GM23338 (cell line): Measurements from ENCODE around the gene NBAS.

Experiments
- CREB1 ChIP-seq: fragments of 250-450 bp; sonication (Bioruptor Pico); IDR thresholded peaks from 2 replicates; pipeline ENCODE4 v1.5.0; 2020; ENCODE audit warnings: low read depth, mild to moderate bottlenecking, moderate library complexity
- EZH2 ChIP-seq: fragments of 200-600 bp; sonication (generic); IDR thresholded peaks from one replicate; pipeline ENCODE4 v1.8.0; 2017; ENCODE audit warnings: antibody characterized with exemption, mild to moderate bottlenecking, low read depth; ENCODE audit not compliant: unreplicated experiment
- NANOG ChIP-seq: IDR thresholded peaks from 2 replicates; pipeline ENCODE4 v1.6.1; 2016; ENCODE audit warnings: antibody characterized with exemption, borderline replicate concordance
- POLR2AphosphoS5 ChIP-seq: IDR thresholded peaks from 2 replicates; pipeline ENCODE4 v1.6.1; 2016; ENCODE audit warnings: antibody characterized with exemption, low read depth
- STAT1 ChIP-seq: IDR thresholded peaks from one replicate; pipeline ENCODE4 v1.6.1; 2016; ENCODE audit warnings: antibody characterized with exemption; ENCODE audit not compliant: unreplicated experiment
- ZNF331 ChIP-seq: fragments of 250-450 bp; sonication (Bioruptor Pico); IDR thresholded peaks from 2 replicates; pipeline ENCODE4 v1.5.0; 2020; ENCODE audit warnings: low read depth, mild to moderate bottlenecking, moderate library complexity
- TF ChIP-seq, protein P1 (sequence below): IDR thresholded peaks from one replicate; pipeline ENCODE4 v1.6.1; 2018; ENCODE audit warnings: antibody characterized with exemption; ENCODE audit not compliant: unreplicated experiment
- TF ChIP-seq, protein P2 (sequence below), 2 experiments: fragments of 200-600 bp in 1 of 2; sonication (generic) in 1 of 2; conservative IDR thresholded peaks; 2 replicates each; pipeline versions ENCODE4 v1.5.1 to v1.6.1; 2016 to 2017; ENCODE audit warnings: antibody characterized with exemption in 2 of 2, low read depth in 2 of 2, mild to moderate bottlenecking in 2 of 2, moderate library complexity in 1 of 2

DNA sequence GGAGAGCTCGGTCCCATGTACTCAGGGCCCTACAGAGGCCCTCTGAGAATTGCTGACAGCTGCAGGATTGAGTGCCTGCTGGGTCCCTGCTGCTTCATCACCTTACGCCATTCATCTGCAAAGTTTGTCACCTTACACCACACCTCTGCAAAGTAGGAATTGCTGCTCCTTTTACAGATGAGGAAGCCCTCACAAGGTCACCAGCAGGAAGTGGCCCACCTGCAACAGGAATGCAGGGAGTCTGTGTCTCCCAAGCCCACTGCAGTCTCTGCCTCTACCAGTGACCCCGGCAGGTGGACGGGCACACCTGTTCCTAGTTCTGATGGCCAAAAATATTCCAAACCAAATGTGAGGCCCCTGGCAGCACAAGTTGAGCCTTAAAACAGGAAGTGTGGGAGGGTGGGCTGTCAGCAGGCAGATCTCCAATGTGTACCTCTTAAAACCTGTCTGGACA, 441.4 kb downstream of the NBAS start:
- TF ChIP-seq, protein P1, sequence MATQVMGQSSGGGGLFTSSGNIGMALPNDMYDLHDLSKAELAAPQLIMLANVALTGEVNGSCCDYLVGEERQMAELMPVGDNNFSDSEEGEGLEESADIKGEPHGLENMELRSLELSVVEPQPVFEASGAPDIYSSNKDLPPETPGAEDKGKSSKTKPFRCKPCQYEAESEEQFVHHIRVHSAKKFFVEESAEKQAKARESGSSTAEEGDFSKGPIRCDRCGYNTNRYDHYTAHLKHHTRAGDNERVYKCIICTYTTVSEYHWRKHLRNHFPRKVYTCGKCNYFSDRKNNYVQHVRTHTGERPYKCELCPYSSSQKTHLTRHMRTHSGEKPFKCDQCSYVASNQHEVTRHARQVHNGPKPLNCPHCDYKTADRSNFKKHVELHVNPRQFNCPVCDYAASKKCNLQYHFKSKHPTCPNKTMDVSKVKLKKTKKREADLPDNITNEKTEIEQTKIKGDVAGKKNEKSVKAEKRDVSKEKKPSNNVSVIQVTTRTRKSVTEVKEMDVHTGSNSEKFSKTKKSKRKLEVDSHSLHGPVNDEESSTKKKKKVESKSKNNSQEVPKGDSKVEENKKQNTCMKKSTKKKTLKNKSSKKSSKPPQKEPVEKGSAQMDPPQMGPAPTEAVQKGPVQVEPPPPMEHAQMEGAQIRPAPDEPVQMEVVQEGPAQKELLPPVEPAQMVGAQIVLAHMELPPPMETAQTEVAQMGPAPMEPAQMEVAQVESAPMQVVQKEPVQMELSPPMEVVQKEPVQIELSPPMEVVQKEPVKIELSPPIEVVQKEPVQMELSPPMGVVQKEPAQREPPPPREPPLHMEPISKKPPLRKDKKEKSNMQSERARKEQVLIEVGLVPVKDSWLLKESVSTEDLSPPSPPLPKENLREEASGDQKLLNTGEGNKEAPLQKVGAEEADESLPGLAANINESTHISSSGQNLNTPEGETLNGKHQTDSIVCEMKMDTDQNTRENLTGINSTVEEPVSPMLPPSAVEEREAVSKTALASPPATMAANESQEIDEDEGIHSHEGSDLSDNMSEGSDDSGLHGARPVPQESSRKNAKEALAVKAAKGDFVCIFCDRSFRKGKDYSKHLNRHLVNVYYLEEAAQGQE = no peak
- TF ChIP-seq, protein P2, sequence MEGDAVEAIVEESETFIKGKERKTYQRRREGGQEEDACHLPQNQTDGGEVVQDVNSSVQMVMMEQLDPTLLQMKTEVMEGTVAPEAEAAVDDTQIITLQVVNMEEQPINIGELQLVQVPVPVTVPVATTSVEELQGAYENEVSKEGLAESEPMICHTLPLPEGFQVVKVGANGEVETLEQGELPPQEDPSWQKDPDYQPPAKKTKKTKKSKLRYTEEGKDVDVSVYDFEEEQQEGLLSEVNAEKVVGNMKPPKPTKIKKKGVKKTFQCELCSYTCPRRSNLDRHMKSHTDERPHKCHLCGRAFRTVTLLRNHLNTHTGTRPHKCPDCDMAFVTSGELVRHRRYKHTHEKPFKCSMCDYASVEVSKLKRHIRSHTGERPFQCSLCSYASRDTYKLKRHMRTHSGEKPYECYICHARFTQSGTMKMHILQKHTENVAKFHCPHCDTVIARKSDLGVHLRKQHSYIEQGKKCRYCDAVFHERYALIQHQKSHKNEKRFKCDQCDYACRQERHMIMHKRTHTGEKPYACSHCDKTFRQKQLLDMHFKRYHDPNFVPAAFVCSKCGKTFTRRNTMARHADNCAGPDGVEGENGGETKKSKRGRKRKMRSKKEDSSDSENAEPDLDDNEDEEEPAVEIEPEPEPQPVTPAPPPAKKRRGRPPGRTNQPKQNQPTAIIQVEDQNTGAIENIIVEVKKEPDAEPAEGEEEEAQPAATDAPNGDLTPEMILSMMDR (conservative IDR thresholded peaks at IDR 0.05; ENCODE audit: low read depth in 2 of 2) = no peak
- TF ChIP-seq EZH2 (no peak), CREB1 (CRISPR knock-in tag) (no peak), ZNF331 (CRISPR knock-in tag) (no peak), POLR2AphosphoS5 (no peak), STAT1 (no peak), NANOG (0 out of 2 replicates have a peak, but pooled peaks have one; percentile 16)
